Vagina (tissue), 2 donors: ENCODE measurements around the gene RPTN.

ENCODE experiments used
- POLR2A ChIP-seq, 2 donors: fragments of 450-650 bp; IDR thresholded peaks; one replicate each; pipeline ENCODE4 v1.6.1; 2017; ENCODE audit warnings: antibody characterized with exemption in 2 of 2, mild to moderate bottlenecking in 2 of 2, moderate library complexity in 2 of 2
- TF ChIP-seq, protein P1 (sequence below), 3 experiments: fragments of 450-650 bp in 2 of 3; fragments of 200-600 bp in 1 of 3; sonication (generic) in 1 of 3; IDR thresholded peaks; one replicate each; pipeline ENCODE4 v1.5.1; 2017 to 2019; ENCODE audit warnings: antibody characterized with exemption in 3 of 3, mild to moderate bottlenecking in 2 of 3, moderate library complexity in 2 of 3

- TF ChIP-seq, protein P1, sequence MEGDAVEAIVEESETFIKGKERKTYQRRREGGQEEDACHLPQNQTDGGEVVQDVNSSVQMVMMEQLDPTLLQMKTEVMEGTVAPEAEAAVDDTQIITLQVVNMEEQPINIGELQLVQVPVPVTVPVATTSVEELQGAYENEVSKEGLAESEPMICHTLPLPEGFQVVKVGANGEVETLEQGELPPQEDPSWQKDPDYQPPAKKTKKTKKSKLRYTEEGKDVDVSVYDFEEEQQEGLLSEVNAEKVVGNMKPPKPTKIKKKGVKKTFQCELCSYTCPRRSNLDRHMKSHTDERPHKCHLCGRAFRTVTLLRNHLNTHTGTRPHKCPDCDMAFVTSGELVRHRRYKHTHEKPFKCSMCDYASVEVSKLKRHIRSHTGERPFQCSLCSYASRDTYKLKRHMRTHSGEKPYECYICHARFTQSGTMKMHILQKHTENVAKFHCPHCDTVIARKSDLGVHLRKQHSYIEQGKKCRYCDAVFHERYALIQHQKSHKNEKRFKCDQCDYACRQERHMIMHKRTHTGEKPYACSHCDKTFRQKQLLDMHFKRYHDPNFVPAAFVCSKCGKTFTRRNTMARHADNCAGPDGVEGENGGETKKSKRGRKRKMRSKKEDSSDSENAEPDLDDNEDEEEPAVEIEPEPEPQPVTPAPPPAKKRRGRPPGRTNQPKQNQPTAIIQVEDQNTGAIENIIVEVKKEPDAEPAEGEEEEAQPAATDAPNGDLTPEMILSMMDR (IDR thresholded peaks at IDR 0.05): no peak
- no peak for TF ChIP-seq POLR2A (IDR thresholded peaks at IDR 0.05)
Observed at GRCh38 chr1:152169366-152170025, 10.5 kb upstream of the RPTN start.
